ENCODE measurements around the gene DLGAP3.

The DLGAP3 gene

DNA sequence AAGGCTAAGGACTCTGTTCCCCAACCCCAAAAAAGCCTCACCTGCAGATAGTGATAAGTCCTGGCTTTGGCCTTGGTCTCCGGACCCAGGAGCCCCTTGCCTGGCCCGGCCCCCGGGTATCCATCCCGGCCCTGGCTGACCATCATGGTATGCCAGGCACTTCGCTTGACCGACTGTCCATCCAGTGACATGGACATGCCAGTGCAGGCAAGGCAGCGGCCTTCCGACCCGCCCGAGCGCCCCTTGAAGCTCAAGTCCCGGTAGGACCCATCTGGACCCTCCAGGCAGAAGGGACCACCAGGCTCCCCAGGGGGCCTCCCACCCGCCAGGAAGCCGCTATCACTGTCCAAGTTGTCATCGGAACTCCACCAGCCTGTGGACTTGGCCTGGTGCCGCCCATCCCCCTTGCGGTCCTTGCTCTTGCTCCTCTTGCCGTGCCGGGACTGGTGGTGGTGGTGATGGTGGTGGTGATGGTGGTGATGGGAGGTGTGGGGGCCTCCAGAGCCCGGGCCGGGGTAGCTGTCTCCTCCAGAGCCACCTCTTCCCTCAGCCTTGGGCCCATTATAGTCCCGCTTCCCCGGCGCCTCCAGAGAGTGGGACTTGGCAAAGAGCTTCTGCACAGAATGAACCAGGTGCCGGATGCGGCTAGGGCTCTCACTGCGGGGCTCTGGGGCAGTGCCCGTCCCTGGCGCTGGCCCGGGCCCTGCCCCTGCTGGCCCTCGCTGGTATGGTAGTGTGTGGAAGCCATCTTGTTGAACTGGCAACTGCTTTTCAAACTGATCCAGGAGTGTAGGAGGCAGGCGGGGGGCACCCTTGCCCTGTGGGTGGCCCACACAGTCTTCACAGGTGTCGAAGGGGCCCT lies 25.0 kb downstream of the DLGAP3 start:
- no peak for DNase-seq (ENCODE audit: low read depth)

GRCh38 chr1:34901919-34902318 lies 27.5 kb downstream of the DLGAP3 start:
- DNase-seq (ENCODE audit: low read depth), result no peak

GRCh38 chr1:34900775-34901502 lies 28.5 kb downstream of the DLGAP3 start:
- DNase-seq (ENCODE audit: low read depth), result no peak

- DNase-seq (ENCODE audit: low read depth), result no peak
These were observed 29.5 kb downstream of the DLGAP3 start for GRCh38 chr1:34899906-34900305.

GRCh38 chr1:34899471-34899870 lies 30.0 kb downstream of the DLGAP3 start:
- DNase-seq (ENCODE audit: low read depth), result no peak

DNA sequence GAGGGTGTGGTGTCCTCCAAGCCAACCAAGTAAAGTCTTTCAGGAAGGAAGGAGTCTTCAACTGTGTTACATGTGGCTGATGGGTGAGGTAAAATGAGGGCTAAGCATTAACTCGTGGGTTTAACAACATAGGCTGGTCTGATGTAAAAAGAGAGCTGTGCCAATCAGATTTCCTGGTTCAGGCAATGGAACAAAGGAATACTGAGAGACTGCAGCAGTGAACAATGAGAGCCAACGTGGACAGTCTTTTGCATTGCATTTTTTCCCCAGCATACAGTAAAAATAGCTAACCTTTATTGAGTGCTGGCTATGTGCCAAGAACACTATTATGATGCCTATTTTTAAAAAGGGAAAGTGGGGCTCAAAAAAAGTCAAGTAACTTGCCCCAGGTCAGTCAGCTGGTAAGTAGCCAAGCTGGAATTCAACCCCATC lies 31.1 kb downstream of the DLGAP3 start:
- DNase-seq (ENCODE audit: low read depth), result no peak

GRCh38 chr1:34896612-34897011 lies 32.8 kb downstream of the DLGAP3 start:
- DNase-seq (ENCODE audit: low read depth), result no peak

DNA sequence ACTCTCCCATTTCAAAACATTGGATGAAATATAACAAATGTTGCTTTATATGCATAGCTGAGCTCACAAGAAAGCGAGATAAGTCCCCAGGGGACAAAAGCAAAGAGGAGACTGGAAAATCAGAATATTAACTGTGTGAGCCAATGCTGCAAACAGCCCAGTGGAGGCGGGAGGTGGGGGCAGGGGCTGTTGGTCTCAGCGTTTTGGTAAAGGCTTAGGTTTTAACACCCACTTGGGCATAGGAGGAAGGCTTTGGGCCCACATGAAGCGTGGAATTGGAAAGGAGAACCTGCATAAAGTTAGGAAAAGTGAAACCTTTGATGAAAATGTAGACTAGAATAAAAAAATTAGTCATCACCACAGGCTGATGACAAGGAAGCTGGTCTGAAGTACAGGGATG lies 39.7 kb downstream of the DLGAP3 start:
- DNase-seq (ENCODE audit: low read depth), result no peak

DNA sequence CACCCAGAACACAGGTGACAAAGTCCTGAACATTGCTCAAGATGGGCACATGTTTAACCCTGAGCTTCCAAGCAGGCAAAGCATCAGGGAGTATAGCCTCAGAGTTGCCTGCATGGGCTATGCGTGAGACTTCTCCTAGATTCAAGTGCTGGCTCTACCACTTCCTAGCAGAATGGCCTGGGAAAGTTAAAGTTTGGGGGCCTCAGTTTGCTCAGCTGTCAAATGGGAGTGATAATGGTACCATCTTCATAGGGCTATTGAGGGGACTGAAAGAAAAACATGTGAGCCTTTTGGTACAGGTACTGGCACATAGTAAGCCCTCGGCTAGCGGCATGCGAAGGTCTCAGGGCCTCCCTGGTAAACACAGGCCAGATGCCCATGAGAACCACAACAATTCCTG lies 41.9 kb downstream of the DLGAP3 start:
- DNase-seq (ENCODE audit: low read depth), result no peak

DNA sequence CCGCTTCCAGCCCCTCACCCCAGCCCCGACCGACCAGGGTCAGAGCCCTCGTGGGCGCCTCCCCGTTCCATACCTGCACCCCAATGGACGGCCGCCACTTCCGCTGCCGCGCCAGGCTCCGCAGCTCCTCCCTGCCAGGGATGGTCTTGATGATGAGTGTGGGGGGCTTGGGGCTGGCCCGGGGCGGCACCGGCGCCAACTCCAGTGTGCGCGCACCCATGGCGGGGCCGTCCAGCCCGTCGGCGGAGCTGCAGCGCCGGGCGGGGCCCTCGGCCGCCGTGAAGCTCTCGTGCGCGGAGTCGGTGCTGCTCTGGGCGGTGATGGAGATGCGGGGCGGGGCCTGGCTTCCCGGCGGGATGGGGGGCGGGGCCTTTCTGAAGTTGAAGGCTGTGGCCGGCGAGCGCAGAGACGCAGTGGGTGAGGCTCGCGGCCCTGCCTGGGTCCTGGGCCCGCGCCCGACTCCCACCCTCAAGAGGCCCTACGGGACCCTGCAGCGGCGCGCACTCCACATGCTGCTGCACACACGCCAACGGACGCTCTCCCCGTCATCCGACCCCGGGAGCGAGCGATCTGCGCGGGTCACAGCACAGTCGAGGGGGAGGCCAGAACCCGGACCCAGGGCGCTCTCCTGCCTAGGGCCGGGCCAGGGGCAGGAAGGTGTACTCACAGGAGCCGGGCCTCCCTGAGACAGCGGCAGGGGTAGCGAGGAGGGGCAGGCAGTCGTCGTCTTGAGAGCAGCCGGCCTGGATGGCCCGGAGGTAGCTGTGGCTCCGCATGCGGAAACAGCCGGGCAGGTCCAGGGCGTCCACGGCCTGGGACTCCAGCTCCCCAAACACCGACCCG lies 43.8 kb downstream of the DLGAP3 start:
- no peak for DNase-seq (ENCODE audit: low read depth)

- no peak for DNase-seq (ENCODE audit: low read depth)
These were observed 44.5 kb downstream of the DLGAP3 start for GRCh38 chr1:34884961-34885360.

- DNase-seq (ENCODE audit: low read depth), result no peak
These were observed 44.9 kb downstream of the DLGAP3 start for GRCh38 chr1:34884536-34884935.

DNA sequence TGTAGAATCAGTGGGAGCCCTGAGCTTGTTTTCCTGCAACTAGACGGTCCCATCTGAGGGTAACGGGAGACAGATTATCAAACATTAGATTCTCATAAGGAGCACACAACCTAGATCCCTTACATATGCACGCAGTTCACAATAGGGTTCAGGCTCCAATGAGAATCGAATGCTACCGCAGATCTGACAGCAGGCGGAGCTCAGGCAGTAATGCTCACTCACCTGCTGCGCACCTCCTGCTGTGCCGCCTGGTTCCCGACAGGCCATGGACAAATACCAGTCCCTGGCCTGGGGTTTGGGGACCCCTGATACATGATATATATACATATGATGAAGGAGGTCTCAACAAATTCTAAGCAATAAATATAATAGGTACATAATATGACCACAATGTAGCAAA lies 50.2 kb downstream of the DLGAP3 start:
- no peak for DNase-seq (ENCODE audit: low read depth)

DNA sequence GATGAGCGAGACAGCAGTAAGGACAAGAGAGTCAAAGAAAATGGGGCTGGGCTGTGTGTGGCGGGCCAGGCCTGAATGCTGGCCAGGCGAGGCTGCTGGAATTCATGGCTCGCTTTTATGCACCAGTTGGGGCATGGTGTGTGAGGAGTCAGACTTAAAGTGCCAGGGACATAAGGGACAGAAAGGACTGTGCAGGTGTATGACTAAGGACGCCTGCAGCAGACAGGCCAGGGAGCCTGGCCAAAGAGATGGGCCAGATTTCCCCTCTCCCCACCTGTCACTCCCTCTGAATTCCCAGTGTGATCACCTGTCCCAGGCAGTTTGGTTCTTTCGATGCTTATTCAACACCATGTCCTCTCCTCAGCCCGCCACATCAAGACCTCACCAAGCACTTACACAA lies 53.0 kb downstream of the DLGAP3 start:
- no peak for DNase-seq (ENCODE audit: low read depth)

- DNase-seq (ENCODE audit: low read depth), result no peak
These were observed 55.0 kb downstream of the DLGAP3 start for GRCh38 chr1:34874296-34874952.

- DNase-seq (ENCODE audit: low read depth), result no peak
These were observed 57.3 kb downstream of the DLGAP3 start for GRCh38 chr1:34872133-34872503.

DNA sequence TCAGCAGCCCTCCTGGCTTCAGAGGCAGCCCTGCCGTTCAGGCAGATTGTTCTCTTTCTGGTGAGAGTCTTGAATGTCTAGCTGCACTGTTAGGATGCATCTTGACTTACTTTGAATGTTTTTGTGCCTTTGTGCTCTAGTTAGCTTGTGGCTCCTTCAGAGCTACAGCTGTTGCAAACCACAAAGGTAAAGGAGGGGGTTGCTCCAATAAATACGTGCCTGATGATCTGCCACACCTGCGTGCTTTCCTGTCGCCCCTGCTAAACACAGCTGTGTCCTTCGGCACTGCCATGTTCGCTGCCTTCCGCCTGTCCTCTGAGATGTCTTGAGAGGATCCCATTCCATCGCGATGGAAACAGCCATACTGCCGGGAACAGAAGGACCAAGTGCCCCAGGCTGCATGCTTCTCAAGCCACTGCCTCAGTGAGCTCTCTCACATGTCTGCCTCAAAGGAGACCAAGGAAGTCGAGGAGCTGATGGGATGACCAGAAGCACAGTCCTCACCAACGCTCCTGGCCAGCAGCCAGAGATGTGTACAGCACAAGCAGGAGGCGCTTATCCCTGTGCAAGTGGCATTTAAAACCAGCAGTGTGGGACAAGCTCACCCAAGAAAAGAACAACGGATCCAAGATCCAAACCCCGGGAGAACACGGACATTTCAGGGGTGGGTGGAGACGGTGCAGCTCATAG lies 57.9 kb downstream of the DLGAP3 start:
- no peak for DNase-seq (ENCODE audit: low read depth)

GRCh38 chr1:34870395-34870794 lies 59.1 kb downstream of the DLGAP3 start:
- DNase-seq (ENCODE audit: low read depth), result no peak

DNA sequence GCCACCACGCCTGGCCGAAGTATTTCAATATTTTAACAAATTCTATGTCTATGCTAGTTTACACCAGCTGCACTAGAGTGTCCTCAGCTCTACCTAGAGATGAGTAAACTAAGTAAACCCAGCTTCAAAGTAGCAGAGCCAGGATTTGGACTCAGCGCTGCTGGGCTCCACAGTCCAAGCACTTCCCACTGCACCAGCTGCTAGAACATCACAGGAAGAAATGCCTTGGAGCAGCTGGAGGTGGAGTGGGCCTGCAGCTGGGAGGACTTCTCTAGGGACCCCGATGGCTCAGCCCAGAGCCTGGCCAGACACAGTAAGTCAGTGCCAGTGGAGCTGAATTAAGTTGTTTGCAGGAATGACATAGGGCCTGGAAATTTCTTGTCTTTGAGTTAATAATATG lies 59.7 kb downstream of the DLGAP3 start:
- DNase-seq (ENCODE audit: low read depth), result no peak

GRCh38 chr1:34868230-34869049 lies 61.0 kb downstream of the DLGAP3 start:
- no peak for DNase-seq (ENCODE audit: low read depth)

DNA sequence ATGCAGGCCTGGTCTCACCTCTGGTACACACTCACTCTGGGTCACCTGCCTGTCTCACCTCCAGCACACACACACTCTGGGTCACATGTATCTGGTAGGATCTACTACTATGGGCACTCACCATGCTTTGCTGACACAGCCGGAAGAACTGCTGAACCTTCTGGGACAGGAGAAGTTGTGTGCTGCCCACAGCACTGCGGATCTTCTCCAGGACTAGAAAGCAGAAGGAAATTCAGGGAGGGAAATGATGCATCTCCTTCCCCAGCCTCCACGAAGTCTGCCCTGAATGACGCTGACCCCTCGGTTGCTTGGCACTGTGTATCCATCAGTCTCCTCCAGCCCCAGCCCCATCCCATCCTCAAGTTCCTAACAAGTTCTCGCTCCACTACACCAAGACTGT lies 62.0 kb downstream of the DLGAP3 start:
- DNase-seq (ENCODE audit: low read depth), result no peak

All from stromal cell of bone marrow (primary cell).